SU-DHL-6 (cell line): Measurements from ENCODE around the gene MGME1.

Experiments used
- CTCF ChIP-seq: fragments of 200-600 bp; sonication (generic); IDR thresholded peaks from one replicate; pipeline ENCODE4 v1.5.1; 2017; ENCODE audit warnings: antibody characterized with exemption, mild to moderate bottlenecking, low read length, moderate library complexity; ENCODE audit not compliant: insufficient read depth, poor library complexity, severe bottlenecking
- EZH2phosphoT487 ChIP-seq: fragments of 200-600 bp; sonication (generic), shearing (Covaris generic); conservative IDR thresholded peaks from 2 replicates; pipeline ENCODE4 v1.6.1; 2018; ENCODE audit warnings: mild to moderate bottlenecking, antibody characterized with exemption, low read length, moderate library complexity, mixed read lengths

DNA sequence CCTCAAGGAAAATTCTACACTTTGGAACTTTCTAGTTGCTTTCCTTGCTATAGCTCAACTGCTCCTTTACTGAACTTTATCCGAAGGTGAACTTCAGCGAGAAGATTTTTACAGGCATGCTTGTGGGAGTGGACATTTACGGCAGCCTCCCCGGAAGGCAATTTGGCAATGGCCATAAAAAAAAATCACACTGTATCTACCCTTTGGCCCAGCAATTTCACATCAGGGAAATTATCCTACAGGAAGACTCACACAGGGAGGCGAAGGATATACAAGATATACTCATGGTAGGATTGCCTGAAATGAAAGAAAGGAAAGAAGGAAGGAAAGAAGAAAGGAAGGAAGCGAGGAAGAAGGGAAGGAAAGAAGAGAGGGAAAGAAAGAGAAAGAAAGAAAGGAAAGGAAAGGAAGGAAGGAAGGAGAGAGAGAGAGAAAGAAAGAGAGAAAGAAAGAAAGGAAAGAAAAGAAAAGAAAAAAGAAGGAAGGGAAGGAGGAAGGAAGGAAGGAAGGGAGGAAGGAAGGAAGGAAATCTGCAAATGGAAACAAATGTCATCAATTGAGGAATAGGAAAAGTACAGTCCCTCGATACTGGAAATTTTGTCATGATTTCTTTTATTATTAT lies 63.2 kb downstream of the MGME1 start:
- no peak for TF ChIP-seq CTCF
- TF ChIP-seq EZH2phosphoT487 = no peak
